ENCODE data around the gene IQCB1.
"Not testable (repeated sequence)": the region's sequence is repeated elsewhere in the genome, so short reads cannot be mapped to it uniquely, and the experiment has no call there.

Gene IQCB1

DNA sequence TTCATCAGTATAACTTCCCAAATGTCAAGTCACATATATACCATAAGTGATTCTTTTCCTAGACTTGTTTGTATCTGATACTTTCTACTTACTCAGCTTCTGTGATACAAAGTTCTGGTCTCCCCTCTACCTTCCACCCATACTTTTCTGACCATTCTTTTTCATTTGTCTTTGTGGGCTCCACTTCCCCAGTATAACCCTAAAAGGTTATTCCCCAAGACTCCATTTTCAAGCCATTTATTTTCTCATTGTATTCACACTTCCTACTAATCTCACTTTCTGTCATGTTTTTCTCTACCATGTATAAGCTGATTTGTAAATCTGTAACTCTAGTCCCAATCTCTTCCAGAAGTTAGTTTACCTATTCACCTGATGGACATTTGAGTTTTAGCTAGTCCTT, 34.0 kb downstream of the IQCB1 start:
- DNase-seq: no peak

DNA sequence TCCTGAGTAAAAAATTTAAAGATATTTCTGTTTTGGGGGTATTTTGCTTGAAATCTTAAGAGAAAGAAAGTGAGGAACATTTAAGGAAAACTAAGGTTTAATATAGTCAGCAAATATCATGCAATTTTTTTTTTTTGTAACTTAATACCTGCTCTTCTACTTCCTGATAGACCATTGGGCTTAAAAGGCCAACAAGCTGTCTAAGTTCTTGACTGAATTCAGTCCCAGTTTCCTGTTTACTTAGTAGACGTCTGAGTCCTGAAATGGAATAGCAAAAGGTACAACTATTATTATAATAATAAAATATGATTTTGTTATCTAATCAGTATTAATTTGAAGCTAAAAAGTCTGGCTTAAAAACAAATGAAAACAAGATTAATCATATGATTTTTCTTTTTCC, 37.9 kb downstream of the IQCB1 start:
- DNase-seq: no peak

DNA sequence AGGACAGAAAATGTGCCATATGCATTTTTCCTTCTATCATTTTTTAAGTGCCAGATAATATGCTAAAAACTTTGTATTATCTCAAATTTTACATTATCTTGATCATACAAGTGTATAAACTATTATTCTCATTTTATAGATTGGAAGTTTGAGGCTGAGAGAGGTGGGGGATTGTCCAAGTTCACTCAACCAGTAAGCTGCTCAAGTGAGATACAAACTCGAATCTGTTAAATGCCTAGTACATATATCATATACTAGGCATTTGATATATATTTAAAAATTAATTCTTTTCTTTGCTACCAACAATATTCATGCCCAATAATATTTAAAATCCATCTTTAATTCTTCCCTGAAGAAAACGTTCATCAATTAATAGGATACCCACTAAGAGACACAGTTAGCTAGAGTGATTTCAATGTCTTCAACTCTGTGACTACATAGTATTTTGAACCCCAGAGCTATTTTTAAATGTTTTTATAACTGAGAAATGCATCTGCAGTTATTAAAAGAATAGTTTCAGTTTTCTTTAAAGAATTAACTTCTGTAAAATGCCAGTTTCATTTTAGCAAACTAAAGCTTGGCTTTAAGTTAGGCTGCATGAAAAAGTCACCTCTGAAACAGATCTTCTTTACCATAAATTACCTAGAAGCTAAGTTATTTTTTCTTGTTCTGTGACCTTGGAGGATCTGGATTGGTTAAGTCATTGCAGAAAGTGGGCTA, 40.4 kb downstream of the IQCB1 start:
- DNase-seq: no peak

DNA sequence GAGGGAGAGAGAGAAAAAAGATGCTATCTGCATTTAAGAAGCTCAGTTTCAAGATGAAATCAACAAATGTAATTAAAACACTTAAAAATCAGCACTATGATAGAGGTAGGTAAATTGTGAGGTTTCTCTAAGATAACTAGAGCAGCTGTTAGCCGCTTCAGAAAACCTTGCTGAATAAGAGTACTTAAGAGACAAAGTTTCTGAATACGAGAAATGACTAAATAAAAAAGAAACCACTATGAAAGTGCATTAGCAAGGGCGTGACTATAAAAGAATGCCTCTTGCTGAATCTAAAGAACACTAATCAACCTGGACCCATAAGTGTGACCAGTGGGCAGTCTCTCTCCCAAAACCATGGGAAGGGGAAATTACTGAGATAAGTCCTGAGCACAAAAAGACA, 41.8 kb downstream of the IQCB1 start:
- no peak for DNase-seq

DNA sequence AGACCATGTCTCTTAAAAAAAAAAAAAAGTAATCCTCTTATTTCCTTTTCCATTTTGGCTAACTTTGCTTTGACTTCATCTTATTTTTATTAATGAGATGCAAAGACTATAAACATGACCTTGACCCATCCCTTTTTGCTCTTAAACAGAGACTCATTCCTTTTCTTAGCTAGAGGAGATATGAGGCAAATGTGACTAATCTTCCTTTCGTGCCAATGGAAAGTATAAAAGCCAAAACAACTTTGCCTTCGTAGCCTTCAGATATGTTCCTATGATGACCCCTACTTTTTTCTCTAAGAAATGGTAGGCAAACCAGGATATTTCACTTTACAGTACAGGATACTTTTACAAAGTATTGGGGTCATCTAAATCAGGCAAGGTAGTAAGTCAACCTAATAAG, 48.4 kb downstream of the IQCB1 start:
- no peak for DNase-seq

DNA sequence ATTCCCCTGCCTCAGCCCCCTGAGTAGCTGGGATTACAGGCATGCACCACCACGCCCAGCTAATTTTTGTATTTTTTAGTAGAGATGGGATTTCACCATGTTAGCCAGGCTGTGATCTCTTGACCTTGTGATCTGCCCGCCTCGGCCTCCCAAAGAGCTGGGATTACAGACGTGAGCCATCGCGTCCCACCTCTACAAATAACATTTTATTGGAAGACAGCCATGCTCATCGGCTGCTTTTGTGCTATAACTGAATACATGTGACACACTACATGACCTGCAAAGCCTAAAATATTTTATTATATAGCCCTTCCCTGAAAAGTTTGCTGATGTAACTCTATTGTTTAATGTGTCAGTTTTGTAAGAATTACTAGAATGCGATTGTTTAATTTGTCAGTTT, 52.1 kb downstream of the IQCB1 start:
- not testable (repeated sequence) for DNase-seq

DNA sequence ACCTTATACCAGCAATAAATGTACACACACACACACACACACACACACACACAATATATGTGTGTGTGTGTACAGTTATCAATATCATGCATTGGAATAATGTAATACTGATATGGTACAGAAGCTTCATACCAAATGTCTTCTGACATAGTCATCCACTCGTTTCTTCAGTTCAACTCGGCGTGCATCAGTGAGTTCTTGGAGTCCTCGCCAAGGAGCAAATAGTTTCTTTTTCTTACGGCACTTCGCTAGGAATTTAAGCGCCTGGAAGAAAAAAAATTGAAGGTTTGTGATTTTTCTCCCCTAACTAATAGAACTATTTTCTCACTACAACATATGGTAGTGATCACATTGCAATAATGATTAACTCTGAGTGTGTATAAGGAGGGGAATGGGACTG, 53.2 kb downstream of the IQCB1 start:
- no peak for DNase-seq

DNA sequence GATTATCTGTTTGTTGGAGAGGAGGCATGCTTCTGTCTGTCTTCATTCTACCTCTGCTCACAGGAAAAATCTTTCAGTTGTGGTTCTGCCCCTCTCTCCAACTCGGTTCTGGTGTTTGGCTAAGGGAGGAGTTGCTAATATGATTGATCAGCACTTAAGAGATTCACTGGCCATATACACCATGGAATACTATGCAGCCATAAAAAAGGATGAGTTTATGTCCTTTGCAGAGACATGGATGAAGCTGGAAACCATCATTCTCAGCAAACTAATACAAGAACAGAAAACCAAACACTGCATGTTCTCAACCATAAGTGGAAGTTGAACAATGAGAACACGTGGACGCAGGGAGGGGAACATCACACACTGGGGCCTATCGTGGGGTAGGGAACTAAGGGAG, 59.8 kb downstream of the IQCB1 start:
- not testable (repeated sequence) for DNase-seq

DNA sequence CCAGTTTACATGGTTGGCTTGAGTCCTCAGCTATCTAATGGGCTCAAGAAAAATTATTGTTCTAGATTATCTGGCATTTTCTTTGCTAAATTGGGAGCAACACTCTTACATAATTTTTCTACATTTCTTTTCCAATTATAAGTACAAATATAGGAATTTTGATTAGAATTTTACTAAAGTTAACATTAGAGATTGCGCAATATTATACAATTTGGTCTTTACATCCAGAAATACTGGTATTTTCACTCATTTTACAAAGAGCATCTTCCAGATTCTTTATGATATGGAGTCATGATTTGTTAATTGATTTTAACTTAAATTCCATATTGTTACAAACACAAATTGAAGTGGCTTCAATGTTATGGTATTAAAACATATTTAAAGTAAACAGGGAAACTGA, 65.6 kb downstream of the IQCB1 start:
- no peak for DNase-seq

DNA sequence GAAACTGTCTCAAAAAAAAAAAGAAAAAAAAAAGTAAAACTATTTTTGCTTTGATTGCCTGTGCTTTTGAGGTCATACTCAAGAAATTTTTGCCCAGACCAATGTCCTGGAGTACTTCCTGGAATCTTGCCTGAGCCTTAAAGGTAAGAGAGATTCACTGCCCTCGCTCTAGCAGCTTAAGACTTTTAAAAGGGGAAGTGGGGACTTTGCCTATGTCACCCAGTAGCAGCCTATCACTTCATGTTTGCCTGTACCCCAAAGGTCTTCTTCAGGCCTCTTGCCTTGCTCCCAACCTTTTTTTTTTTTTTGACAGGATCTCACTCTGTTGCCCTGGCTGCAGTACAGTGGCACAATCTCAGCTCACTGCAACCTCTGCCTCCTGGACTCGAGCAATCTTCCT, 66.4 kb downstream of the IQCB1 start:
- DNase-seq: no peak

DNA sequence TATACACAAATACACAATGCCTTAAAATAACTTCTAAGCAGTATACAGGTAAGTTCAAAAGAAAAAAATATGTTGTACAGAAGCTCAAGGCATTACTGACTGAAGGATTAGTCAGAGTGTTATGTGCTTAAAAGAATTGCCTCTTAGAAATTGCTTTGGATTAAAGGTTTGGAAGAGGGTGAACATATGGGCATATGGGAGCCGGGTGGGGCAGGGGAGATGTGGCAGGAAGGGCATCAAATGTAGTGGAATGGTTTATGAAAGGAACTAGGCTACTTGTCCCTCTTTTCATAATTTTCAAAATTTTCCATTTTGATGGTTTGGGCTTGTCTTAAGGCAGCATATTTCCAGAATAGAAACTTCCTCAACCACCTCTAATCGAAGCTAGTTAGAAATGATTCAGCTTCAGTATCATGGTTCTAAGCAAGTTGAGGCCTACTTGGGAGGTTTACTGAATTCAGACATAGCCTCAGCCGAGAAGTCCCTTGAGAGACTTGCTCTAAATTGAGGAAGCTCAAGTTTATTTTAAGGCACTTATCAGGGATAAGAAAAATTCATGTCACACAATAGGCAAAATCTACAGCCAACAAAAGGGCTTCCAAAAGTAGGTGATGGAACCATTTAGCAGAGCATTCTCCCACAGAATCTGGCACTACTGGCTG, 75.2 kb downstream of the IQCB1 start:
- DNase-seq: no peak

DNA sequence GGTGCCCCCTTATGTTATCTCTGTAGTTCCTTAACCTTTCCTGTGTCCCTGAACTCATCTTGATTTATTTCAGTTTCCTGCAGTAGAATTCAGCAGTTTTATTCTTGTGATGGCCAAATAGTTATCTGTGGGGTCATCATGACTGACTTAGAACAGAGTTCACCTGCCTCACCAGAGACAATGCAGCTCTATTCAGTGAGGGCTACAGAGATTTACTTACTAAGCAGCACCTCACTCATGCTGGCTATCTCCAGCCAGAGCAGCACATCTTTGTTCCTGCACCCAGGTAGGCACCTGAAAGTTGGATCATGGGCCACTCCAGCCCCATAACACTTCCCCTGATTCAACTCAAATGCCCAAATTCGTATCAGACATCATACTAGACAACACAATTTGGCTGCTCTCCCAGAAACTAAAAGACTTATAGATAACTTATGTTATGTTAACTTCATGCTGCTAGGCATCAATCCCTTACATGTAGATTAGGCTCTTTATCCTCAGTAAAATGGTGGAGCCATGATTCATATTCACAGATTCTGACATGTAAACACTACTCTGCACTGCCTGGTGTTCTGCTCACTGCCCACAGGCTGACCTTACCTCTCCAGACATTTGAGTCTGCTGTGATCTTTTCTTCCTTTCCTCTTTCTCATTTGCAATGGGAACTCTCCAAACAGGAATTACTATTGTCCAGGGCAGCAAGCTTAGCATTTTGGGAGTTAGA, 76.0 kb downstream of the IQCB1 start:
- no peak for DNase-seq

DNA sequence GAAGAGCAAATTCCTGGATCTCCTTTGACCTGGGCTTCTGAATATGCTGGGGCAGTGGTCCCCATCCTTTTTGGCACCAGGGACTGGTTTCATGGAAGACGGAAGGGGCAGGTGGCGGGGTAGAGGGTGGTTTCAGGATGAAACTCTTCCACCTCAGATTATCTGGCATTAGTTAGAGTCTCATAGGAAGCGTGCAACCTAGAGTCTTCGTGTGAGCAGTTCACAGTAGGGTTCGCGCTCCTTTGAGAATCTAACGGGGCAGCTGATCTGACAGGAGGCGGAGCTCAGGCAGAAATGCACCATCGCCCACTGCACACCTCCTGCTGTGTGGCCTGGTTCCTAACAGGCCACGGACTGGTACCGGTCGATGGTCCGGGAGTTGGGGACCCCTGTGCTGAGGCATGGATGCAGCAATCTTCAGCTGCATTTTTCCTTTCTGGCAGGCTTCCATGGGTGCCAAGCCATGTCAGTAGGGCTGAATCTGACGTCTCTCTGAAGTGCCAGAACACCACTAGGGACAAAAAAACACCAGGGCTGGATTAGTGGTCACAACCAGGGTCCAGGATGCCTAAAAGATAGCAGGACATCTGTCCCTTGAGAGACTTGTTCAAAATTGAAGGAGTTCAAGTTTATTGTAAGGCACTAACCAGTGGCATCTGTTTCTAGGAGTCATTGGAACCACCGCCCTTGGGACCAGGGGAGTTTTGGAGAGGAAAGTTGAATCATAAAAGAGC, 76.9 kb downstream of the IQCB1 start:
- no peak for DNase-seq

DNA sequence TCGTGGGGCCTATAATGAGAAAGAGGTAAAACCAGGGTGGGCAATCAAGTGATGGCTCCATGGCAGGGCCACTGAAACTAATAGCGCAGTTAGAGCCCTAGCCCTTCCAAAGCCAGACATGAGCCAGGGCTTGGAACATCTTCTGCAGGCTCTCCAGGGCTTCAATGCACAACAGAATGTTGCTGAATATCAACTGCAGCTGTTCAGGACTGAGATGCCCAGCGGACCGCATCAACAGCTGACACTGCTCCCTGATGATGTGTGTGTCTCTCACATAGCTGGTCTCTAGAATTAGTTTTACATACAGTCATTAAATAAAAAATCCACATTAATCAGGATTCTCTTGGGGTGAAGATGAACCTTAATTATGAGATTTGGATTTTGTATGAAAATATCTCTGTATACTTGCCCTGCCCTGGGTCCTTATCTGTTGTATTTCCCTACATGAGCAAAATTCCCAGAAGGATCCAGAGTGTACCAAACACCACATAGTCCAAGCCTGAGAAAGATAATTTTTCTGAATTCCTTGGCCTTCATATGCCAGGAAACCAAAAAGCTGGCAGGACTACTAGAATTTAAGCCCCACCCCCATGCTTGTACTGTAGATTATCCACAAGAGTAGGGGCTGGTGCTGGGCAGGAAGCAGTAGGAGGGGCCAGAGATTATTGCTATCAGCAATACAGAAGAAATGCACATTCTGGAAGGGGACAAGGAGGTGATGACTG, 77.6 kb downstream of the IQCB1 start:
- DNase-seq: no peak

DNA sequence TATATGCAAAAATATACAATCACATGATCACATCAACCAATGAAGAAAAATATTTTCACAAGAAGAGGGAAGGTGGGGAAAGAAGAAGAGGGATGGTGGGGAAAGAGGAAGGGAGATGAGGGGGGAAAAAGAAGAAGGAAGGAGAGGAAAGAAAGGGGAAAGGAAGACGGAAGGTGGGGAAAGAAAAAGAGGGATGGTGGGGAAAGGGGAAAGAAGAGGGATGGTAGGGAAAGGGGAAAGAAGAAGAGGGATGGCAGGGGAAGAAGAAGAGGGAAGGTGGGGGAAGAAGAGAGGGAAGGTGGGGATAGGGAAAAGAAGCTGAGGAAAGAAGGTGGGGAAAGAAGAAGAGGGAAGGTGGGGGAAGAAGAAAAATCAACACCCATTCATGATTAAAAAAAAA, 82.1 kb downstream of the IQCB1 start:
- DNase-seq: no peak

DNA sequence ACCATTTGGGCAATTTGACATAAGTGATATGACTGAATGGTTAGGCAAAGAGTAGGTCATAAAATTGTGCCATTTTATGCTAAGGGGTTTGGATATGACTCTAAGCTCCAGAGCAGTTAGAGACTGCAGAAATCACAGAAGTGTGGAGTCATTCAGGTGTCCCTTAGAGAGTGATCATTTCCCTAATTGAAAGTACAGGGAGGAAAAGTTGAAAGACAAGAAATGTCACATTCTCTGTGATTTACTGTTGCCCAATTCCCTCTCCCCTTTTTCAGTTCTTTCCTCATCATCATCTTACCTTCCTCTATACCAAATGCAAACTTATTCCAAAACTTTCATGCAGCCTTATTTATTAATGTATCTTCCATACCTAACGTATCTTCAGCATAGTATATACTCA, 82.6 kb downstream of the IQCB1 start:
- no peak for DNase-seq

DNA sequence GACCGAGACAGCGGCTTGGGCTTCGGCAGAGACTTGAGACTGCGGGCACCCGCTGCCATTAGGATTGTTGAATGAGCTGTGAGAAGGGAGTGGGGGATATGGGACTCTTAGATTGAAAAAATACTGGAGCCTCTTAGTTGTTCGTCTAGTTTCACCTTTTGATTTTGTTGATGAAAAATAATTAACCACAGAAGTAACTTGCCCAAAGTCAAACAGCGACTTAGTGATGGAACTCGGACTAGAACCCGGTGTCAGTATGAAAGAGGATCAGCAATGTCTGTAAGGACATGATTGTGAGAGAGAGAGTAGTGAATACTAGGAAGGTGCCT, 84.8 kb downstream of the IQCB1 start:
- DNase-seq: no peak

DNA sequence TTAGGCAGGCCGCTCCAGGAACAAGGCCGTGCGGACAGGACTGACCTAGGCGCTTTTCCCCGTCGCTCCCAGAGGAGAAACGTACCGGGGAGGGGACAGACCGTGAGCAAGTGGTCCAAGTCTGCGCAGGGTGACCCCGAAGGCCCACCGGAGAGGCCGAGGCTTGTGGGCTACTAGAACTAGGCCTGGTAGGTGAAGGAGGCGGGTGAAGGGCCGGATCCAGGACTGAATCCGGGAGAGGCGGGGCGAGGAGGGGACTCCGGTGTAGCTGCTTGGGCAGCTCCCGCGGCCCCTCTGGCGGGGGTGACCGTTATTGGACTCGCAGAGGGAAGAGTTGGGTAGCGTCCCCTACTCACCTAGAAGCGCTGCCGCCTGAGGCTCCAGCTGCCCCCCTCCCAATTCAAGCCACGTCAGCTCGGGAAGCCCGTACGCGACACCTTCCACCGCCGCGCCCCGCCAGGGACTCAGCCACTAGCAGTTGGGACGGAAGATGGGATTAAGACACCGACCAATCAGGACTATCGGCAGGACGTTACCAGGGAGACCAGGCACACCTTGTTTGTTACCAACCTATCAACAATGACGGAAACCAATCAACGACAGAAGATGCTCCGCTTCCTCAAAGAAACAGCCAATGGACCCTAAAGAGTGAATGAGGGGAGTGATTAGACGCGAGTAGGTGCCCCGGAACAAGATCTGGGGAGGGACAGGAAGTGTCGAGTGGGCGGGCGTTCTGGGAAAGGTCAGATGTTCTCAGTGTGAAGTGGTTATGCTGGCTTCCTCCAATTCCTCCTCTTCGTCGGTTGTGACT, 85.4 kb downstream of the IQCB1 start, which contains the start of gene GOLGB1:
GOLGB1 (minus strand) TSS at position 466 of the 811 bp plus-strand sequence. CDS start 18,770 bp downstream, outside the sequence.
- peak; percentile 95 for DNase-seq

DNA sequence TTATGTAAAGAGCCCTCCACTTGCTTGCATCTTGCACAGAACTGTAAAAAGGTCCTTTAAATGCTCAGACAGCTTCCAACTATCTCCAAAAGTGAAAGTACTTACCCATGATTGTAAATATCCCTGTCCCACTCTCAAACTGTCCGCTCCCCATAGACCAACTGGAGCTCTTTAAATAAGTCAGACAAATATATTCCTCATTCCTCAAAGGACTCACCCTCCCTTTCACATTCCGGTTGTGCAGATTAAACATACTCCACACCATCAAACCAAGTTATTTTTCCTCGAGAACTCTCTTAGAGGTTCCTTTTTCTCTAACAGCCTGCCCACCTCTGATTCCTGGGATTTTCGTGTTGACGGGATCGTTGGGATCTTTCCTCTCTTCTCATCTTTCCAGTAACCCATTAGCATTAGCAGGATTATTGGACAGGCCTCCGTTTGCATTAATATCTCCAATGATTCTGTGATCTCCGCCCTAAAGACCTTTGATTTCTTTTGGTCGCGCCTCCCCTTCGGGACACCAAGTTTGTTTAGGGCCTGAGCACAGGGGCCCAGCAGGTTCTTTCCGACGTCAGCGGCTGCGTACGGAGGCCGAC, 86.1 kb downstream of the IQCB1 start:
- no peak for DNase-seq

DNA sequence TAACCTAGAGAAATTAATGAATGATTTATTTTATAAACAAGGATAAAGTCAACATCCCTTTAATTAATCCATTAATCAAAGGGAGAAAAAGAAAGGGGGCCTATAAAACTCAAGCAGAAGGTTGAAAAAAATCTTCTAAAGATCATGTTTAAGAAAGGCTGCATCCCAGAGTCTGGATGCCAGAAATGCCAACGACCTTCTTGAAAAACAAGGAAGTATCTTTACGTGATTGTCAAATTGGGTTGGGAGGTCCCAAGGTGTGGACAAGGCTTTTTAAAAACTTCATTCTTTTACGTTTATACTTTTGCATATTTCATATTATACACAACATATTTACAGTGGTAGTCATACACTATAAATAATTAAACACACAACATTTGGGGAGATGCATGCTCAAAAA, 86.9 kb downstream of the IQCB1 start:
- DNase-seq: no peak

DNA sequence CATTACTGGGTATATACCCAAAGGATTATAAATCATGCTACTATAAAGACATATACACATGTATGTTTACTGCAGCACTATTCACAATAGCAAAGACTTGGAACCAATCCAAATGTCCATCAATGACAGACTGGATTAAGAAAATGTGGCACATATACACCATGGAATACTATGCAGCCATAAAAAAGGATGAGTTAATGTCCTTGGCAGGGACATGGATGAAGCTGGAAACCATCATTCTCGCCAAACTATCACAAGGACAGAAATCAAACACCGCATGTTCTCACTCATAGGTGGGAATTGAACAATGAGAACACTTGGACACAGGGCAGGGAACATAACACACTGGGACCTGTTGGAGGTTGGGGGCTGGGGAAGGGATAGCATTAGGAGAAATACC, 91.8 kb downstream of the IQCB1 start:
- DNase-seq: not testable (repeated sequence)

DNA sequence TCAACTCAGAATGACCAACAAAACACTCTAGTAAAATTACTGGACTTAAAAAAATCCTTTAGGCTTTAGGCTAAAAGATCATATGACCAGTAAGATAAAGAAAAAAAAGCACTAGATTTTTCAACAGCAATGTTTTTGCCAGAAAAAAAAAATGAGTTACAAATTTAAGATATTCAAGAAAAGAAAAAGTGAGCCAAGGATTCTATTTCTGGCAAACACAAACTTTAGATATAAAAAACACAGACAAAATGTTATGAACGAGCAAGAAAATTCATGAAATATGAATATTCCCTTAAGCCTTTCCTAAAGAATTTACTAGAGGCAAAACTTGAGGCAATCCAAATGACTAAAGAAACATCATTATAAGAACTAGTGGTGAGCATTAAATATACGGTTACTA, 94.0 kb downstream of the IQCB1 start:
- no peak for DNase-seq

Data from CD4-positive, alpha-beta T cell treated with Interferon gamma for 1 hour (primary cell).